ENCODE results near the gene THBS3. TPM values are rescaled to one million over a fixed set of nuclear protein-coding genes. Genes with fewer than 3 reads are reported as not detected.
A peak's percentile ranks its signal among the peaks of the same experiment; 100 is the strongest.
"Not testable (repeated sequence)": the region's sequence is repeated elsewhere in the genome, so short reads cannot be mapped to it uniquely, and the experiment has no call there.

Gene THBS3
- total RNA-seq, 1 donor from 2014 or later = 28.0 TPM

DNA sequence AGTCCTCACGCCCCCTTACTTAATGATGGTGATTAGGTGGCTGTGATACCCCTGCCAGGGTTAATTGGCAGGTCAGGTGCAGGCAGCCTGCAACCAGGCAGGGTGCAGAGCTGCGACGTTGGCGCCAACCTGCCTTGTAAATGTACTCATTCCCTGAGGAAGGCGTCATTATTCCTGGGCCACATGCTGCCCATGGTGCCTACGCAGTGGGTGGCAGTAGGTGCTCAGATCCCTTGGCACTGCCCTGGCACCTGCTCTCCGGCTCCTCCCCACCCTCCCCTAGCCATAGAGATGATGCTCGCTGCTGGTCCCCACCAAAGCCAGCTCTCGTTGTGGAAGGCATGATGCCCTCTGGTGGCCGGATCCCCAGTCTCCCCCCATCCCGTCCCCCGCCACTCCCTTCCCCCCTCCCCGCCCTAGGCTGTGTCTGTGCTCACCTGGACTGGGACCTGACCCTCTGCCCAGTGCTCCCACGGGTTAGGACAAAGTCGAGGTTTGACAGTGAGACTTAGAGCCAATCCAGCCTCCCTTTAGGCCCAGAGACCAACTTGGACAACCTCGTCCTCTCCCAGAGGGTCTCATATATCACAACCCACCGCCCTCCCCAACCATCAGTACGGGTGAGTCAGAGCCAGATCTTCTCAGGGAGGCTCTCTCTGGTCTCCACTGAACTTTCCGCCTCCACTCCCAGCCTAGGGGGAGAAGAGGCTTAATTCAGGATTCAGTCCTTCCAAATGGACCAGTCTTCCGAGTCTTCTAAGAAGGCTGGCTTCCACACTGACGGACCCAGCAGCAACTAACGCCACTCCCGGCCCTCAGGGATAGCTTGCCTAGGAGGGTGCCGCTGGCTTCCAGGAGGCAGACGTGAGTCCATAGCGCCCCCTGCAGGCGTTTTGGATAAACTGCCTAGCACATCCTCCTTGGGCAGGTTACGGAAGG is 40.3 kb downstream of the THBS3 start:
- Mint-ChIP-seq H3K27me3 (peaks cover 3% of the 10 kb centered on the region), H3K9me3 (no peaks in the 10 kb centered on the region), H3K36me3 (peaks cover 5% of the 10 kb centered on the region), H3K27ac (peak overlapping the region; percentile 80), H3K4me1 (ENCODE audit: unreplicated experiment) (peaks cover 15% of the 10 kb centered on the region), H3K4me3 (peak overlapping the region; percentile 67)
- peak; percentile 88 for DNase-seq (ENCODE audit: extremely low spot score, unreplicated experiment)
- TF ChIP-seq, protein P1, sequence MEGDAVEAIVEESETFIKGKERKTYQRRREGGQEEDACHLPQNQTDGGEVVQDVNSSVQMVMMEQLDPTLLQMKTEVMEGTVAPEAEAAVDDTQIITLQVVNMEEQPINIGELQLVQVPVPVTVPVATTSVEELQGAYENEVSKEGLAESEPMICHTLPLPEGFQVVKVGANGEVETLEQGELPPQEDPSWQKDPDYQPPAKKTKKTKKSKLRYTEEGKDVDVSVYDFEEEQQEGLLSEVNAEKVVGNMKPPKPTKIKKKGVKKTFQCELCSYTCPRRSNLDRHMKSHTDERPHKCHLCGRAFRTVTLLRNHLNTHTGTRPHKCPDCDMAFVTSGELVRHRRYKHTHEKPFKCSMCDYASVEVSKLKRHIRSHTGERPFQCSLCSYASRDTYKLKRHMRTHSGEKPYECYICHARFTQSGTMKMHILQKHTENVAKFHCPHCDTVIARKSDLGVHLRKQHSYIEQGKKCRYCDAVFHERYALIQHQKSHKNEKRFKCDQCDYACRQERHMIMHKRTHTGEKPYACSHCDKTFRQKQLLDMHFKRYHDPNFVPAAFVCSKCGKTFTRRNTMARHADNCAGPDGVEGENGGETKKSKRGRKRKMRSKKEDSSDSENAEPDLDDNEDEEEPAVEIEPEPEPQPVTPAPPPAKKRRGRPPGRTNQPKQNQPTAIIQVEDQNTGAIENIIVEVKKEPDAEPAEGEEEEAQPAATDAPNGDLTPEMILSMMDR (conservative IDR thresholded peaks at IDR 0.05) = peak; percentile 85

DNA sequence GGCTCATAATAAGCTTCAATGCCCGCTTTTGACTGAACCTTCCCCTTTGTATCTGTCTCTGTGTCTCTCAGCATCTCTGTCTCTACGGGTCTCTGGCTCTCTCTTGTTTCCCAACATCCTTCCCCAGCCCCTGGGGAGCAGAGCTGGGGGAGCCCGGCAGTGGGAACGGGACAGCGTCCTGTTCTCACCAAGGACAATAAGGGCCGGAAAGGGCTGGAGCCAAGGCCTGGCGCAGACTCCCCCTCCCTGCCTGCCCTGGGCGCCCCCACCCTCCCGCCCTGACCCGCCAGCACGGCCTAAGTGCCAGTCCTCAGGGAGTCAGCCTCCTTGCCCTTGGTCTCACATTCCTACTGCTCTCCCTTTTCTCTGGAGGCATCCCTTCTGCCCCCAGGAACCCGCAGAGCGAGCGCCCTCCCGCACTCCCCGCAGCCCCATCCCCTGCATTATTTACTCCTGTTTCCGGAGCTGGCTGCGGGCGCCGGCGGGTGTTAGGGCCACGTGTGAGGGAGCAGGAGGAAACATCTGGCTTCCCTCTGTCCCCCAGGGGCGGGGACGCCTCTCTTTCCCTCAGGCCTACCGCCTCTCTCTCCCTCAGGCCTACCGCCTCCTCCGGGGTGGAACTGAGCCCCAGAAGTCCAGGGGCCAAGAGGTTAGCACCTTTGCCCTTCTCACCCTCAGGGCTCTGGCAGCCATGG is 41.1 kb downstream of the THBS3 start:
- peaks cover 7% of the 10 kb centered on the region for H3K4me1 Mint-ChIP-seq (ENCODE audit: unreplicated experiment)
- H3K4me3 Mint-ChIP-seq = no peak overlapping the region
- DNase-seq (ENCODE audit: extremely low spot score, unreplicated experiment) = no peak
- H3K9me3 Mint-ChIP-seq = no peaks in the 10 kb centered on the region
- TF ChIP-seq, protein P1 (conservative IDR thresholded peaks at IDR 0.05) = no peak
- H3K36me3 Mint-ChIP-seq = peaks cover 5% of the 10 kb centered on the region
- peaks cover 3% of the 10 kb centered on the region for H3K27me3 Mint-ChIP-seq
- no peak overlapping the region for H3K27ac Mint-ChIP-seq

DNA sequence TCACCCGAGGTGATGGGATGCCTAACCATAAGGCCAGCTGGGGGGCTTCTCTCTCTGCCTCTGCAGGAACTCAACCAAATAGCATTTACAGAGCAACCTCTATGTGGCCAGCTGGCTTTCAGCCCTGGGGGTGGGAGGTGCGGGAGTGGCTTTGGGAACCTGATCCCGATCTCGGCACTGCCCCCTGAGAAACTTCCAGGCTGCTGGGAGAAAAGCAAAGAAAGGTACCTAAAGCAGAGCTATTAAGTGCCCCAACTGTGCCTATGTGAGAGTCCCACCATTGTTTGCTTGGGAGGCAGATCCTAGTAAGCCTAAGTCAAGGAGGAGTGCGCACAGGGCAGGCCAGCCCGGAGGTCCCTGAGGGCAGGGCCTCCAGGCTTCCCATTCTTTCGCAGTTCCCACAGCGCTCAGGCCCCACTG is 41.6 kb downstream of the THBS3 start:
- H3K27ac Mint-ChIP-seq = no peak overlapping the region
- no peak for DNase-seq (ENCODE audit: extremely low spot score, unreplicated experiment)

DNA sequence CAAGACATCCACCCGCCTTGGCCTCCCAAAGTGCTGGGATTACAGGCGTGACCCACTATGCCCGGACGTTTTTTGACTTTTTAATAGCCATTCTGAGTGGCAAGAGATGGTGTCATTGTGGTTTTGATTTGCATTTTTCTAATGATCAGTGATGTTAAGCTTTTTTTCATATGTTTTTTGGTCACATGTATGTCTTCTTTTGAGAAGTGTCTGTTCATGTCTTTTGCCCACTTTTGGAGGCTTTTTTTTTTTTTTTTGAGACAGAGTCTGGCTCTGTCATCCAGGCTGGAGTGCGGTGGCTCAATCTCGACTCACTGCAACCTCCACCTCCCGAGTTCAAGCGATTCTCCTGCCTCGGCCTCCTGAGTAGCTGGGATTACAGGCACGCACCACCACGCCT is 43.1 kb downstream of the THBS3 start:
- not testable (repeated sequence) for H3K27ac Mint-ChIP-seq, H3K36me3 Mint-ChIP-seq

More for the DNA sequence above, 41.6 kb downstream of the THBS3 start:
- Mint-ChIP-seq H3K4me1 (ENCODE audit: unreplicated experiment) (peaks cover 7% of the 10 kb centered on the region), H3K4me3 (no peak overlapping the region), H3K36me3 (peaks cover 5% of the 10 kb centered on the region), H3K27me3 (peaks cover 3% of the 10 kb centered on the region), H3K9me3 (no peaks in the 10 kb centered on the region)
- TF ChIP-seq, protein P1 (conservative IDR thresholded peaks at IDR 0.05) = no peak

GRCh38 chr1:155163785-155164184 is 43.9 kb downstream of the THBS3 start:
- H3K4me1 Mint-ChIP-seq (ENCODE audit: unreplicated experiment); H3K36me3 Mint-ChIP-seq; H3K9me3 Mint-ChIP-seq; H3K4me3 Mint-ChIP-seq; H3K27ac Mint-ChIP-seq; DNase-seq (ENCODE audit: extremely low spot score, unreplicated experiment): not testable (repeated sequence)
- H3K27me3 Mint-ChIP-seq = peaks cover 14% of the 10 kb centered on the region

More for the DNA sequence above, 43.1 kb downstream of the THBS3 start:
- H3K9me3 Mint-ChIP-seq; H3K4me3 Mint-ChIP-seq; H3K4me1 Mint-ChIP-seq (ENCODE audit: unreplicated experiment); H3K27me3 Mint-ChIP-seq; DNase-seq (ENCODE audit: extremely low spot score, unreplicated experiment): not testable (repeated sequence)

DNA sequence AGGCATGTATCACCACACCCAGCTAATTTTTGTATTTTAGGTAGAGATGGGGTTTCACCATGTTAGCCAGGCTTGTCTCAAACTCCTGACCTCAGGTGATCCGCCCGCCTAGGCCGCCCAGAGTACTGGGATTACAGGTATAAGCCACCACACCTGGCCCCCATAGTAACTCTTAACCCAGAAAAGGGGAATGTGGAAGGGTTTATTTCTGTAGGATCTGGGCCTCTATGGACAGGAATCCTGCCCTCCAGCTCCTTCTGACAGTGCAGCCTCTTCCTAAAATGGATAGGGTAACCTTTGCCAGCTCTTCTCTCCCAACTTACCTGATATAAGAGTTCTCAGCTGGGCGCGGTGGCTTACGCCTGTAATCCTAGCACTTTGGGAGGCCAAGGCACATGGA is 45.1 kb downstream of the THBS3 start:
- H3K27ac Mint-ChIP-seq; H3K36me3 Mint-ChIP-seq; H3K4me1 Mint-ChIP-seq (ENCODE audit: unreplicated experiment); DNase-seq (ENCODE audit: extremely low spot score, unreplicated experiment); H3K9me3 Mint-ChIP-seq; H3K4me3 Mint-ChIP-seq: not testable (repeated sequence)
- peaks cover 11% of the 10 kb centered on the region for H3K27me3 Mint-ChIP-seq

GRCh38 chr1:155160128-155160527 is 47.6 kb downstream of the THBS3 start:
- Mint-ChIP-seq H3K4me1 (ENCODE audit: unreplicated experiment) (no peaks in the 10 kb centered on the region), H3K9me3 (no peaks in the 10 kb centered on the region), H3K4me3 (no peak overlapping the region), H3K27ac (no peak overlapping the region), H3K27me3 (peaks cover 17% of the 10 kb centered on the region), H3K36me3 (no peaks in the 10 kb centered on the region)
- TF ChIP-seq, protein P1 (conservative IDR thresholded peaks at IDR 0.05) = no peak
- no peak for DNase-seq (ENCODE audit: extremely low spot score, unreplicated experiment)

All from type B pancreatic cell (in vitro differentiated cells).